Erythroblast (primary cell): ENCODE measurements around the gene ADAM11.

Source experiments
- DNase-seq, 2 experiments: peaks; one replicate each; lab custom pipeline; 2025; lab: John Stamatoyannopoulos, UW
- GATA1 ChIP-seq: IDR thresholded peaks from 2 replicates; pipeline ENCODE4 v1.6.1; 2011; ENCODE audit warnings: low read depth, mild to moderate bottlenecking, control low read depth, low read length, moderate library complexity
- POLR2A ChIP-seq: IDR thresholded peaks from 2 replicates; pipeline ENCODE4 v1.6.1; 2011; ENCODE audit warnings: mild to moderate bottlenecking, low read length

The ADAM11 gene

DNA sequence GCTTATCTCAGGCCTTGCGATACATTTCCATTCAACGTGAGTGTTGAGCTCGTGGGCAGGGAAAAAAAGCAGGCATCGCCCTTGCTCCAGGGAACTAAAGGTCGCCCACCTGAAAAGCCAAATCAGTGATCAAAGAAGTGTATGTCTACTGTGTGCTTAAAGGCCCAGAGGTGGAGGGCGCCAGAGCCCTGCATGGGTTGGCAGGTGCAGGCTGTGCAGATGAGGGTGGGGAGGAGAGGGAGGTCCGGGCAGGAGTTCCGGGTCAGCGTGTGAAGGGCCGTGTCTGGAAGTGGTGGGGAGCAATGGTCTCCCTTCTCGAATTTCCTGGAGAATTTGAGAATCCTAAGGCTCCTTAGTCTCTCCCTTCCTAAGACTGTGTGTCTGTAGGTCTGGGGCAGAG is 7.2 kb downstream of the ADAM11 start:
- TF ChIP-seq GATA1 = no peak
- TF ChIP-seq POLR2A = no peak
- no peak for DNase-seq

DNA sequence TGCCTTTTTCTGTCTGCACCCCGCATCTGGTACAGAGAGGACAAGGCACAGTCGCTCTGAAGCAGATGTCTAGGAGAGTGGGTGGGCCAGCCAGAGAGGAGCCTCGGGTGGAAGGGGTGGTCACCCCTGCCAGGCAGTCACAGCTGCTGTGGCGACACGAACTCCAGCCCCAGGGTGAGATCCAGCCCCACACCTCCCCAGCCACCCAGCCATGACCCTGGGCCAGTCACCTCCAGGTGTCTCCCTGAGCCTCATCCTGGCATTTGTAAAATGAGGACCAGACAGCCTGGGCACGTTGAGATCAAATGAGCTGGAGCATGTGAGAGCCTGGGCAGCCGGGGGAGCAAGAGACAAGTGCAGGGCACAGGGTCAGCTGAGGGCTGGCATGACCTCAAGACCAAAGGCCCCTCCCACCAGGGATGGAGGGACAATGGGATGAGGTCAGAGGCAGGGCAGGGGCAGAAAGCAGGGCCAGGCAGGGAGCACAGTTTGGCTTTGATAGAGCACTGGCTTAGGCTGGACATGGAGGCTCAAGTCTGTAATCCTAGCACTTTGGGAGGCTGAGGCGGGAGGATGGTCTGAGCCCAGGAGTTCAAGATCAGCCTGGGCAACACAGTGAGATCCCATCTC is 7.7 kb downstream of the ADAM11 start:
- TF ChIP-seq GATA1 = no peak
- no peak for TF ChIP-seq POLR2A
- no peak for DNase-seq

DNA sequence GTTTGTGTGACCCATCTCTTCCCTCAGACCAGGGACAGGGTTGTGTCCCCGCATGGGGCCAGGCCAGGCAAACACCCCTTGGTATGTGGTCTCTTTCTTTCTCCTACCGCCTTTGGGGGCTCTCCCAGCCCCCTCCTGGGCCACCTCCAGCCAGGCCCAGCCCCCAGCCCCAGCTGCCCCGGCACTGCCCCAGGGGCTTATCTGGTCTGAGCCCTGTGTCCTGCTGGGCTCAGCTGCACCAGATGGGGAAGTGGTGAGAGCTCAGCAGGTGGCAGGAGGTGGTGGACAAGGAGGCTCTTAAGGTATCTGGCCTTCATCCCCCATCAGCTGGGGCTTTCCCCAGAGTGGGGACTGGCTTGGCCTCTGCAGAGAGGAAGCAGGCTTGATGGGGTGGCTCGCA is 8.7 kb downstream of the ADAM11 start:
- DNase-seq = no peak
- TF ChIP-seq POLR2A = no peak
- no peak for TF ChIP-seq GATA1

DNA sequence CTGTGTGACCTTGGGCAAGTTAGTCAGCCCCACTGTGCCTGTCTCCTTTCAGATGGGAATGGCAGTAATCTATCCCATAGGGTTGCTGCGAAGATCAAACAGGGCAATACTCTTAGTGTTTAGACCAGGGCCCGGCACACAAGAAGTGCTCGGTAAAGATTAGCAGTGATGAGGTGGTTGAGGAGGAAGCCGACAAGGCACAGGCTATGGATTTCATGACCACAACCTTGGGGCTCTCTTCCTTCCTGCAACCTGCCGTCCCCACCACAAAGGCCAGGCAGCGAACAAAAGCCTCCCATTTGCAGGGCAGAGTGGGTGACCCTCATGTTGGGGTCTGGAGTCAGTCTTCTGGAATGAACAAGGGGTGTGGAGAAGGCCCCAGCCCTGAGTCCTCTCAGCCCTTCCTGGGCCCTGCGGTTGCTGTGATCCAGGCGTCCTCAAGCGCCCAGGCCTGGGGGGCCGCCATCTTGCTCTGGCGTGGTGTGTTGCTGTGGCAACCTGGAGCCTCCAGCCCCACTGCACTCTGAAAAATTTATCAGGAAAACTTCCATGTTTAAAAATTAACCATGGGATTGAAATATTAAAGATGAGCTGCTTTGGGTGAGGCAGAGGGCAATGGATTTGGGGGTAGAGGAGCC is 9.8 kb downstream of the ADAM11 start:
- TF ChIP-seq GATA1 (no peak), POLR2A (no peak)
- no peak for DNase-seq

DNA sequence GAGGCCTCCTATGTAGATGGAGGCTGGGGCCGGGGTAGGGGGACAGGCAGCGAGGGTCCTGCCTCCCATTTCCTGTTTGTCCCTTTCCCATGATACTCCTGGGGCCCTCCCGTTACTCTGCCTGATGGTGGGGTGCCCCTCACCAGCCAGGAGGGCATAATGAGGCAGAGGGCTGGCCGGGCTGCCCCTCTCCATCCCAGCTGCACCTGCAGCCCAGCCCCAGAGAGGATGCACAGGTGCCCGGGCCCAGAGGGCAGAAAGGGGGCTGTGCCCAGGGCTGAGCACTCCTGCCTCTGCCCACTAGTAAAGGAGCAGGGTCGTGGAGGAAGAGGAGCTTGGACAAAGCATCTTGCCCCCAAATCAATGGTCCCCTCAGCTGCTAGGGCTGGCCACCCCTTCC is 10.4 kb downstream of the ADAM11 start:
- DNase-seq = no peak
- TF ChIP-seq POLR2A (no peak), GATA1 (no peak)

DNA sequence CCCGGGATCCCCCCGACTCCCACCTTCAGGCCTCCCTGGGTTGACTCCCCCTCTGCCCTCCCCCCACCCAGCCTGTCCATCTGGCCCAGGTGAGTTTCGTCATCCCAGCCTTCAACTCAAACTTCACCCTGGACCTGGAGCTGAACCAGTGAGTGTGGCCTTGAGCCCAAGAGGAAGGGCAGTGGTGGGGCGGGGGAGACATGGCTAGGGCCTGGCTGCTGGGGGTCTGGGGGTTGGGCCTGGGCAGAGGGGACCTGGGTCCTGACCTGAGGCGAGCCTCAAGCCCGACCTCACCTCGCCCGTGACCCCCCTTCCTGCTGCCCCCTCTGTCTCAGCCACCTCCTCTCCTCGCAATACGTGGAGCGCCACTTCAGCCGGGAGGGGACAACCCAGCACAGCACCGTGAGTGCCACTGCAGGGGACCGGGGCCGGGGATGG is 10.9 kb downstream of the ADAM11 start:
- DNase-seq = no peak
- no peak for TF ChIP-seq GATA1
- TF ChIP-seq POLR2A = no peak

DNA sequence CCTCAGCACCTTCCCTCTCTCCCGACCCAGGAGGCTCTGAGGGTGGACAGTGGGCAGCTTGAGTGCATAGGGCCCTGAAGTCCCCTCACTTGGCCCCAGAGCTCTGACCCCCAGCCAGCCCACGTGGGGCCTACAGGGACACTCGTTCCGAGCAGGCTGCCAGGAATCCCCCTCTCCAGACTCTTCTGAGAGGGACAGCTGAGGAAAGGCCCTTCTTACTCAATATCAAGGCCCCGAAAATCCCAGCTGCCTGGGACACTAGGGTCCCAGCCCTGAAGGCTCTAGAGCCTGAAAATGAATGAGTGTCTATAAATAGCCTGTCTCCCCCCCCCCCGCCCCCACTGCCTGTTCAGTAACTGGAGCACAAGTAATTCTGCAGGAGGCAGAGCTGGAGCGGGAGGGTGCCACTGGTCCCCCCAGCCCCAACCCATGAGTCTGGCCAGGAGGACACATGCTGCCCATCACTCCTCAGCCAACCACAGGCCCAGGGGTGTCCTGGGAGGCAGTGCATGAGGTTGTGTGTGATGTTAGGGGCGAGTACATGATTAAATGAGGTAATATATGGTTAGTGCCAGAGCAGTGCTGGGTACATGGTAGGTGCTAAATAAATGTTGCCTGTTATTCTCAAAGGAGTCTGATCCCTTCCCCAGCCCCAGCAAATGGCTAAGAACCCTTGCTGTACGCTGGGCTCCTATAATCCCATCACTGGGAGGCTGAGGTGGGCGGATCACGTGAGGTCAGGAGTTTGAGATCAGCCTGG is 11.6 kb downstream of the ADAM11 start:
- TF ChIP-seq POLR2A = no peak
- DNase-seq = no peak

DNA sequence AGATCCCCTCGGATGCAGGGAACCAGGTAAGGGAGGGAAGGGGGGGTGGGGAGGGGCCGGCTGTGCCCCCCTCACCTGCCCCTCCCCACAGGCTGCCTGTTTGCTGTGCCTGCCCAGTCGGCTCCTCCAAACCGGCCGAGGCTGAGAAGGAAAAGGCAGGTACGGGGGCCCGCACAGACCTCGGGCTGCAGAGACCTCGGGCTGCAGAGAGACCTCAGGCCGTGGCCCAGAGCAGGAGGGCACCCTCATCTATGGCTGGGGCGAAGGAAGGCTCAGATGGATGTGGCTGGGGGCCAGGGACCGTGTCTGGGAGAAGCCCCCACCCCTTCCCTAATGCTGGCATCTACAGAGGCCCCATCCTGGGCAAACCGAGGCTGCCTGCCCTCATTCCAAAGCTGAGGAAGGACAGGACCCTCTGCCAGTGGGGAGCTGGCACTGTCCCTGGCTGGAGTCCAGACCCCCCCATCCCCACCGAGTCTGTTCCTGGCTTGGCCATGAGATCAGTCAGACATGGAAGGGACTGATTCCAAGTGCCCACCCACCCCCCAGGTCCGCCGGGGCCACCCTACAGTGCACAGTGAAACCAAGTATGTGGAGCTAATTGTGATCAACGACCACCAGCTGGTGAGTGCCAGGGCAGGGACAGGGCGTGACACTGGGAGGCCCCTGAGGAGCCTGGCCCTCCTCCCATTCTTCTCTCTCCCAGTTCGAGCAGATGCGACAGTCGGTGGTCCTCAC is 13.7 kb downstream of the ADAM11 start:
- DNase-seq = no peak
- TF ChIP-seq POLR2A (no peak), GATA1 (no peak)

DNA sequence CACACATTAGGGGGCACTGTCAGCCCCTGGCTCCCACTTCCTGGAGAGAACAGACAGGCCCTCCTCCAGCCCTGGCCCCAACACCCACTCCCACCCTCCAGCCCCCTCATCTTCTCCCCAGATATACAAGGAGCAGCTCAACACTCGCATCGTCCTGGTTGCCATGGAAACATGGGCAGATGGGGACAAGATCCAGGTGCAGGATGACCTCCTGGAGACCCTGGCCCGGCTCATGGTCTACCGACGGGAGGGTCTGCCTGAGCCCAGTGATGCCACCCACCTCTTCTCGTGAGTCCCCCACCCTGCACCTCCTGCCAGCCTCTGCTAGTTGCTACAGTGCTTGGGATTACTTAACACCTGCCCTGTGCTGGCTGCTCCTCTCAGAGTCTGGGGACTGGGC is 14.4 kb downstream of the ADAM11 start:
- TF ChIP-seq GATA1 = no peak
- DNase-seq = no peak

DNA sequence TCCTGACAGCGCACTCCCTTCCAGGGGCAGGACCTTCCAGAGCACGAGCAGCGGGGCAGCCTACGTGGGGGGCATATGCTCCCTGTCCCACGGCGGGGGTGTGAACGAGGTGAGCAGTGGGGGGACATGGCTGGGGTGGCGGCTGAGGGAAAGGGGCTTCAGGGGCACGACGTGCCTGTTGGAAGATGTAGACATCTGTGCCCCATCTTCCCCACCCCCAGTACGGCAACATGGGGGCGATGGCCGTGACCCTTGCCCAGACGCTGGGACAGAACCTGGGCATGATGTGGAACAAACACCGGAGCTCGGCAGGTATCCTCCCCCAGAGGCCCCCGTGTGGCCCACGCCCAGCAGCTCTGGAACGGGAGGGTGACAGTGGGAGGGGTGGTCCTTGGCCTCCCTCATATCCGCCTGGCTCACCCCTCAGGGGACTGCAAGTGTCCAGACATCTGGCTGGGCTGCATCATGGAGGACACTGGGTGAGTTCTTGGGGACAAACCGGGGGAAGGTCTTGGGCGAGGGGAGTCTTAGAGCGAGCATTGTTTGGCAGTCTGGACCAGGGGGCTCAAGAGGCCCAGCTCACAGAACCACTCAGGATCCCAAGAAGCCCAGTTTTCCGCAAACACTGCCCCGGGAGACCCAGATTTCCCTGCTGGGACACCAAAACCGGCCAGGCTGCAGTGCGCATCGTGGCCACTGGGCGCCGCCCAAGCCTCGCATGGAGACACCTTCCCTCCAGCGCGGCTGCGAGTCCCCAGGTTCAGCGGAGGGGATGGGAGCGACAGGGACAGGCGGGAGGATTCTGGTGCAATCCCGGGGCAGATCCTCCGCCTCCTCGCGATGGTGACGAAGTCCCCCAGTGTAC is 15.7 kb downstream of the ADAM11 start:
- TF ChIP-seq GATA1 (no peak), POLR2A (no peak)
- peak; percentile 72 to 85 for DNase-seq

DNA sequence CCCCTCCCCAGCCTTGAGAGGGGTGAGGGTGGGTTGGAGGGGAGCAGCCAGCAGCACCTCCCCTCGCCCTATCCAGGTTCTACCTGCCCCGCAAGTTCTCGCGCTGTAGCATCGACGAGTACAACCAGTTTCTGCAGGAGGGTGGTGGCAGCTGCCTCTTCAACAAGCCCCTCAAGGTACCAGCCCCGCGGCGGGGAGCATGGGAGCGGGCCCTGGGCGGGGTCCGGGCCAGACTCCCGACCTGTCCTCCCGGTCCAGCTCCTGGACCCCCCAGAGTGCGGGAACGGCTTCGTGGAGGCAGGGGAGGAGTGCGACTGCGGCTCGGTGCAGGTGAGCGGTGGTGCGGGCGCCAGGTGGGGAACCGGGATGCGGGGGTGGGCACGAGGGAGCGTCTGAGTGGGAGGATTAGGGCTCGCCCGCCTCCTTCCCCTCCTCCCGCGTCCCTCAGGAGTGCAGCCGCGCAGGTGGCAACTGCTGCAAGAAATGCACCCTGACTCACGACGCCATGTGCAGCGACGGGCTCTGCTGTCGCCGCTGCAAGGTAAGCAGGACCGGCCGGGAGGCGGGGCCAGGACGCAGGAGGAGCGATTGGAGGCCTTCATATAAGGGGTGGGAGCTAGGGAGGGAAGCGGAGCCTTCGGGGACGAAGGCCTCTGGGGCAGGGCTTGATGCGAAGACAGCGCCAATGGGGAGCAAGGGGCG is 16.5 kb downstream of the ADAM11 start:
- DNase-seq = peak; percentile 97 to 98
- TF ChIP-seq POLR2A (no peak), GATA1 (no peak)

DNA sequence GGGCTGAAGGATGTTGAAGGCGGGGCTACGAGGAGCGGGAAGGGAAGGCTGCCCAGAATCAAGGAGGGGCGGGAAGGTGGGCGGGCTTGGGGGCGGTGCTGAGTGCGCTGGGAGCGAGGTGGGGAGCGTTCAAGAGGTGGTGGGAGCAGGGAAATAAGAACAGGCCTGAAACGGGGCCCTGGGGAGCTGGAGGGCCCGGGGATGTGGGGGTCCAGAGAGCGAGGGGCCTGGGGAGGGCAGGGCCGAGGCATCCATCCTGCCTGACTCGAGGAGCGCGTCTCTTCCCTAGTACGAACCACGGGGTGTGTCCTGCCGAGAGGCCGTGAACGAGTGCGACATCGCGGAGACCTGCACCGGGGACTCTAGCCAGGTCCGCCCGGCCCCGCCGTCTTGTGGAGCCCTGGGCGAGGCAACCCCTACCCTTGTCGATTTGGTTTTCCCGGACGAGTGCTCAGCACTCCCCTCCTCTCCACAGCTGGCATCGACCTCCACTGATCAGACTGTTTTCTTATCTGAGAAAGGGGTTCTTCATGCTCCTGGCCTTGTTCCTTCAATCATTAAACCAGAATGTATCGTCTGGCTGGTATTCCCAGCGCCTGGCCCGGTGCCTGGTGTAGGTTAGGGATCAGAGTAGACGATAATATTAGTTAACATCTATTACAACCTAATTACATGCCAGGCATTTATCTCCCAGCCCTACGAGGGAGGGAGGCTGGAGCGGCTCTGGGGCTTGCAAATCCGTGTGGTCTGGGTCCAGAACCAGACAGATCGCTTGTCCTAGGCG is 17.2 kb downstream of the ADAM11 start:
- TF ChIP-seq POLR2A (no peak), GATA1 (no peak)
- DNase-seq = no peak
